ENCODE measurements around the gene DOCK4.

DOCK4 gene

GRCh38 chr7:112103246-112103645 lies 103.0 kb downstream of the DOCK4 start:
- no peak for DNase-seq

DNA sequence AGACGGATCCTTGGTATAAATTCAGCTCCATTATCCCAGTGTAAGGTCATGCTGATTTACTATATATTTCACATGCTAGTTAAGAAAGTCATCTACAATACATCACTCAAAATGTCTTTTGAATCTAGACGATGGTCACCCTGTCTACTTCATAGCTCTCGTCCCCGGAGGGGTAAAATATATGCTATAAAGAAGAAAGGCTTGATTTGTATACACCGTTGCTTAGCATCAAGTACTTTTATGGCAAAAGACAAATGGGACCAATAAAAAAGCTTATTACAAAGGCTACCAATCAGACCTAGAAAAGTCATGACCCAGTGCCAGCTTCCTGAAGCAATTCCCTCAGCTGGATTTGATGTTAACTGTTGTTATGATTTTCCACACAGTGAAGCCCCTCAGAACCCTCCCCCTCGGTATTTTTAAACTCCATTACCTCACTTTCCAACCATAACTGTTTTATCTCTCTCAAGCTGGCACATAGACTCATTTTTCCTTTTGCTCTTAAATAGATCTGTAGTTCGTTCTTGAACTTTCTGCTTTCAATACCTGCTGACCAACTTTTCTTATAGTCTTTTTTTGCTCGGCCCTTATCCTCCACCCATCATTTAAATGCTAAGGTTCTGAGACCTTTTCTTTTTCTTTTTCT lies 104.9 kb downstream of the DOCK4 start:
- DNase-seq = no peak

DNA sequence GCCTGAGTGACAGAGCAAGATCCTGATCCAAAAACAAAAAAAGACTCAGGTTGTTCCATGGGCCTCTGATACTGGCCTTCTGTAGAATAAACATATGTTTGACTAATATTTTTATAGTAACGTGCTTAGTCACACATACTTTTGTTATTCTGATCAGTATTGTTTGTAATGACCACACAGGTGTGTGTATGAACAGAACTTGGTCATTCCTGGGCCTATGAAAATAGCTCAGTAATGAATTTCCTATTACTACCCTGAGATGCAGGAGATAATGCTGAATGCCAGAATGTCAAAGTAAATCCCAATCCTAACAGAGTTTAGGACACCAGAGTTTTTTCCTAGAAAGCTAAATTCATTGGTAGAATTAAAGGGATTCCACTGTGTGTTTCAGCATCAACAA lies 108.7 kb downstream of the DOCK4 start:
- DNase-seq = no peak

DNA sequence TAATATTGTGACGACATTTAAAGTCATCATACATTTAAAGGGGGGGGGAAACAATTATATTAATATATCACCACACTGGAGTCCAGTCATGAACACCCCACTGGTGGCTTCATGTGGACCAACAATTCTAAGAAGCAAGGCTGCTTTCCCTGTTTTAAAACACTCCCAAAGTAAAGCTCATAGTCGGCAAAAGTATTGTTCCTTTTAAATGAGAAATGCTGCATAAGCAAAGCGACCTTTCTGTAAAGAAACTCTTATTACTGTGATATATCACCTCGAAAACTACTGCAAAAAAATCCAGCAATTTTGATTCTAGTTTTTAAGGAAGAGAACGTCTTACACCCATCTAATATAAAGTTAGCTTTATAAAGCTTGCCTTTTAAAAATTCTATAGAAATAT lies 112.8 kb downstream of the DOCK4 start:
- DNase-seq = no peak

DNA sequence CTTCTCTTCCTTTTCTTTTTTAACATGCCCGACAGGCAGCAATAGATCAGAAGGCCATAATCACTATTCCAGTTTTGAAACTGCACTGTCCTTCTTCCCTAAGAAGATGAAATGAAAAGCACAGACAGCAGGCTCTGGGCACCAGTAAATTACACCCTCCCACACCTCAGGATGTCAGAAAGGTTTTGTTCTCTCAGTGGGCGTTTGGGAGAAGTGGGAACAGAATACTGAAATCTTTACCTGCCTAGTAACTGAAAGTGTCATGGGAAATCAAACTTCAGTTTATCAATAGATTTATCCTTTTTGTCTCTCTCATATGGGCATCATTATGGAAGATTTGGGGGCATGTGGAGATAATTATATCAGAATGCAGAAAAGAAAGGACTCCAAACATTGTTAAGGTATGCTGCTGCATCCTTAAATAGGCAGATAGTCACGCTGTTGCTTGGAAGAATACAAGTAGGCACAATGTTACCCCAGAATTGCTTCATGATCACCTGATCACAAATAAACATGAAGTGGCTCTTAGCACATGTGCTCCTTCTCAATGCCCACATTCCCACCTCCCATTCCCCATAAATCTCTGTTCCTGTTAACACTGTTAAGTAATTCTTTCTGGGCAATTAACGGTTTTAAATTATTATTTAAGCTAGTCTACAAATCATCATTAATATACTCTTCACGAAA lies 113.3 kb downstream of the DOCK4 start:
- DNase-seq = no peak

- DNase-seq = no peak
Measured at GRCh38 chr7:112092306-112092705, 113.9 kb downstream of the DOCK4 start.

- DNase-seq = no peak
Measured at GRCh38 chr7:112091768-112092167, 114.4 kb downstream of the DOCK4 start.

DNA sequence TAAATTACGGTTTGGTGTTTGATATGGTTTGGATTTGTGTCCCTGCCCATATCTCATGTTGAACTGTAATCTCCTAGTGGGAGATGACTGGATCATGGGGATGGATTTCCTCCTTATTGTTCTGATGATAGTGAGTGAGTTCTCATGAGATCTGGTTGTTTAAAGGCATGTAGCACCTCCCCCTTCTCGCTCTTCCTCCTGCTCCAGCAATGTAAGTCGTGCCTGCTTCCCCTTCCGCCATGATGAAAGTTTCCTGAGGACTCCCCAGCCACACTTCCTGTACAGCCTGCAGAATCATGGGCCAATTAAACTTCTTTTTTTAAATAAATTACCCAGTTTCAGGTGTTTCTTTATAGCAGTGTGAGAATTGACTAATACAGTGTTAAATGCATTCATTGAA lies 116.6 kb downstream of the DOCK4 start:
- no peak for DNase-seq

DNA sequence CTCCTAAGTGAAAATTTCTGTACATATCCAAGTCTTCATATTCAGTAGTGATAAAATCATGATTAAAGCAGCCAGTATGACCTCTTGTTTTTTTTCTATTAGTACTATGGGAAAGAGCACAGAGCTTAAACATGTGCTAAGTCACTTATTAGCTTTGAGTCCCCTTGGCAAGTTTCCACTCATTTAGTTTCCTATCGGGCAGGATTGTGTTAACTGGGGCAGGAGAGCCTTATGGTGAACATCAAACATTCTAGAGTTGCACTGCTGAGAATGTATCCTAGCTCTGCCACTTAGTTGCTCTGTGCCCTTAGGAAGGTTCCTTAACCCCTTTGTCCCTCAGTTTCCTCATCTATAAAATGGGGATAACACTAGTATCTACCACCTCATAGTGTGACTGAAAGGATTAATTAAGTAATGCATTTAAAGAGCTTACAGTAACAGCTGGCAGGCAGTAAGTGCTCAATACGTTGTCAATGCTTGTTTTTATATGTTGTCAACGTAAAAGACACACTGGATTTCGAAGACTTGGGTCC lies 117.6 kb downstream of the DOCK4 start:
- DNase-seq = no peak

DNA sequence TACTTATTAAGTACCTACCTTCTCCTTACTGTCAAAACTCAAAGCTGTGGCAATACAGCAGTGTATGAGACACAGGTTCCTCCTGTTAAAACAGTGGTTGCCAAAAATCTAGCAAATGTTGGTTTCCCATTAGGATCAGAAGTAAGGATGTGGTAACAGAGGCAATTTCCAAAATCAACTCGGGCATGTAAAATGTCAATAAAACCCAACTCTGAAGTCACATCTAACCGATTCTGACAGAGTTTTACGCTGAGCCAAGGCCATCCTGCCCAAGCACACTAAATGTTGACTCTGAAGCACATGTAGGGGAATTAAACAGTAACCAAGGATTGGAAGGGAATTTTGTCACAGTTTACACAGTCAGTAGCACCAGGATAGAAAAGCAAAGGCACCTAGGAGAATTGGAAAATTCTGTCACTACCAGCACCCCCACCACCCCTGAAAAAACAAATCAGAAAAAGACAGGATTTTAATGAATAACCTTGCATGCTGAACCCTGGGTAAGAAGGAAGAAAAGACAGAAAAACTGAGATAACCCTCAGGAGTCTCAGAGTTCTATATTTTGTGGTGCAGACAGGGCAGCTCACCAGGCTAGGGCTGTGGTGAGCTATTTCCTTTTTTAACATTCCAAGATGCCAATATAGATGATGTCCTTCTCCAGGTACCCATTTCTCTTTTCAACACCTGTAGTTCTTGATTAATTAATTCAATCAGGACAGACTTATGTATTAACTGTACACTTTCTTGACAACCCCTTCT lies 119.5 kb downstream of the DOCK4 start:
- DNase-seq = no peak

DNA sequence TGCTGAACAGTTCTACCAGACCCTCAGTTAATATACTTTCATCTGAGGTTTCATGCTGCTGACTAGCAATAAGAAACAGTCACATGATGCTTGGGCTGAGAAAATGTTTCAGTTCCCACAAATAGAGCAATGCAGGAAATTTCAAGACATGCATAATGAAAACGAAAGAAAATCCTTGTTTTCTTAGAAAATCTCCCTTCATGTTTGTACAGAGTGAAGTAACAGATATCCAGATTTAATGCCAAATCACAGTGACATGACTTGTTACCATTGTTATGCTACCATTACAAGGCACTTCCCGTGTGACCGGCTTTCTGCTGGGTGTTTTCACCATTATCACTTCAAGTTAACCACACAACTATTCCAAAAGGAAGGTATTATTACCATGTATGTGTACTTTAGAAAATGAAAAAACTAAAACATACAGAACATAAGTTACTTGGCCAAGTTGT lies 121.7 kb downstream of the DOCK4 start:
- DNase-seq = no peak

DNA sequence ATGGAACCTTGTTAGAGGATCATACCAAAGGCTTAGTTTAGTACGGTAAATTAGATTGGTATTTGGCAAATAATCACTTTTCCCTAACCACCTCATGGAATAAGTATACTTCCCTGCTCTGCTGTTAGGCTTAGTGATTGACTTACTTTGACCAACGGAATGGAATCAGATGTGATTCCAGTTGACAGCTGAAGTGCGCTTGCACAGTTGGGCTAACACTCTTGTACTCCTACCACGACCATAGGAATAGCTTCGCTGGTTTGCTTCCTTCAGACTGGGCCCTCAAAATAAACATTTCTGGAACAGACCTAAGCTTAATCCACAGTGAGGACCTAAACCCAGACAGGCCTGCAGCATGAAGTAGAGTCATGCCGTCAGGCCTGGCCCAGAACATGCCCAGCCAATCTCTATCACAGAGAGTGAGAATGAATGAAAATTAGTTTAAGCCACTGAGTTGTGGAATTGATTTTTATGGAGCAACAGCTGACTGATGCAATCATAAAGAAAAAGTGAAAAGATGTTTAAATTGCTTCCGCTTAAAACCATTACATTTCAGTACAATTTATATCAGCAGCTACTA lies 122.3 kb downstream of the DOCK4 start:
- DNase-seq = no peak

DNA sequence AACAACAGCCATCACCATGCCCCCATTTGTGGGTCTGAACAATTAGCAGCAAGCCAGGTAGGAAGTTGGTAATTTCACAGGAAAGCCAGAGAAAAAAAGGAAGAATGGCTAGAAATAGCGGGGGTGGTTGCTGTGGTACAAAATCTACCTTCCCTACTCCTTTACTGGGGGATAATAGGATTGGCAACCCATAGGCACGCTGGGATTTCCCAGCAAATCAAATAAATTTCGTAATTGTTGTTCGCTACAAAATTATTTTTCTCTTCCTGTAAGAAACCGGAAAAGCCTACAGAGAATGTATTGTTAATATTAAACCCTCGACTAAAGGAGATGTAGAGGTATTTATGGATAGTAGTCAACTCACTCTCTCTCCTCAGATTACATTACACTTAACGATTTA lies 123.9 kb downstream of the DOCK4 start:
- no peak for DNase-seq

DNA sequence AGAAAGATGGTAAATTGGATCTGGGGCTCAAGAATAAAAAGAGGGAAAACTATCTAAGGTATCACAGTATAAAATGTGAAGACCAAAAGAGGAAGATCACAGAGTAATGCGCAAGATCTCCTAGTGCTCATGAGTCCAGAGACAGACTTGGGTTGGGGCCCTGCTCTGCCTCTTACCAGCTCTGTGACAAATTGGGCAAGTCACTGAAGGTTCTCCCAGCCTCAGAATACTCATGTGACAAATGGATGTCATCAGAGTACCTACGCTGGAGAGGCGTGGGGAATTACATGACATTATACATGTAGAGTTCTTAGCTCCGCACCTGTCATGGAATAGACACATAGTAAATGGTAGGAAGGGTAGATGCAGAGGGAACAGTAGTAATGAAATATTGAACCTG lies 124.4 kb downstream of the DOCK4 start:
- no peak for DNase-seq

DNA sequence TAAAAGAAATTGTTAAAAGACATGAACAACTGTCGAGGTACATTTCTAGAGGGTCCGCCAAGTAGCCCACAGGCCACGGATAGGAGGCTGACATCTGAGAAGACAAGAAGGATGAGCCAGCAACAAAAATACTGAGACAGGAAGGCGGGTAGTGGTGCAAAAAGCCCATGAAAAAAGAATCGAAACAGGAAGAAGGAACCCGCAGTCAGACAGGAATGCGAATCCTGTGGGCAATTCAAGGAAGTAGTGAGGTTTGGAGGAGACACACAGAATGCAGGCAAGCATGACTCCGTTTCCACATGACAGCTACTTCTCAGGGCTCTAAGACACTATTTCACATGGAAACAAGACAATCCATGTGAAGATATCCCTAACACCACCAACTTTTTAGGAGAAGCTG lies 125.2 kb downstream of the DOCK4 start:
- no peak for DNase-seq

DNA sequence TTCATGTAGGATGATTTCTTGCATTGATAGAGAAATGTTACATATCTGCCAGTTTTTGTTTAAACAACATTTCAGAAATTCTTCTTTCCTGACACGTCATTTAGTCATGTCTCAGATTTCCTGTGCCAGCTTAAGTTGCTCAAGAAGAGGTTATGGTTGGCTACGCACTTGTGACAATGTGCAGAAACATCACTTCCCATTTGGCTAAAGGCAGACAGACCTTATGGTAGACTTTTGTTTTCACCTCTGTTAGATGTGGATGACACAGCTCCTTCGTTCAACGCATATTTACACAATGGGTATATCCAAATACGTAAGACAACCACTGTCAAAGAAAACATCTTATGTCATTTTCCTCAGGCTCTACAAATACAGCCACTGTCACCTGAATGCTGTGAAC lies 125.8 kb downstream of the DOCK4 start:
- DNase-seq = no peak

GRCh38 chr7:112079673-112080072 lies 126.5 kb downstream of the DOCK4 start:
- DNase-seq = no peak

- DNase-seq = no peak
Measured at GRCh38 chr7:112079122-112079521, 127.1 kb downstream of the DOCK4 start.

GRCh38 chr7:112076324-112076723 lies 129.9 kb downstream of the DOCK4 start:
- no peak for DNase-seq

- no peak for DNase-seq
Measured at GRCh38 chr7:112074464-112074863, 131.7 kb downstream of the DOCK4 start.

DNA sequence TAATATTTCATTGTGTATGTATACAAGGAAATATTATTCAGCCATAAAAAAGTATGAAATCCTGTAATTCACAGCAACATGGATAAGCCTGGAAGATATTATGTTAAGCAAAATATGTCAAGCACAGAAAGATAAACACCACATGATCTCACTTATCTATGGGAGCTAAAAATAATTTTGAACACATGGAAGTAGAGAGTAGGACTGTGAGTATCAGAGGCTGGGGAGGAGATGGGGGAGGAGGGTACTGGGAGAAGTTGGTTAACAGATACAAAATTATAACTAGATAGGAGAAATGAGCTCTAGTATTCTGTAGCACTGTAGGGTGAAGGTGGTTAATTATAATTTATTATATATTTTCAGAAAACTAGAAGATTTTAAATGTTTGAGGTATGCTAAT lies 132.7 kb downstream of the DOCK4 start:
- DNase-seq = no peak

GRCh38 chr7:112072541-112073245 lies 133.5 kb downstream of the DOCK4 start:
- DNase-seq = no peak

DNA sequence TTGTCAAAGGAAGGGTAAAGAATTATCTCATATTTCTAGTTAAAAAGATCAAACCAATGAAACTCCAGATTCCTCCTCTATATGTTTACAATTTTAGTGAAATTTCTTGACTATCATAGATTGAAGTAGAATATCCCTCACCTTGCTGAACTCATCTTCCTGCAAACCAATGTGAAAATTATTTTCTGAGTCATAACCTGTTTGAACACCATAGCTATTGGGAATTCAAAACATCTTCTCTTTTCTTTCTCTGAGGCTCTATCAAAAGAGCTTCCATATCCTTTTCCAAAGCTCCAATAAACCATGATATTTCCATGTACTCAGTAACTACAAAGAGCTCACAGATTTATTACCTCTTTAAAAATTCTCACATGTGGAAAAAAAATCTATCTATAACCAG lies 134.3 kb downstream of the DOCK4 start:
- DNase-seq = no peak
